ENCODE results near the gene MEGF11.

- TF ChIP-seq CTCF (IDR thresholded peaks at IDR 0.05) = no peak
- no peak for TF ChIP-seq POLR2AphosphoS5 (IDR thresholded peaks at IDR 0.05)
Observed at GRCh38 chr15:66004618-66005262, 248.8 kb downstream of the MEGF11 start.
